ENCODE measurements around the gene WDR77. TPM values are rescaled to one million over a fixed set of nuclear protein-coding genes. Genes with fewer than 3 reads are reported as not detected.

The WDR77 gene
- total RNA-seq, 1 experiment from 2014 or later: 42.5 TPM

- ATAC-seq (no peak), DNase-seq (ENCODE audit: low read depth, low spot score) (no peak)
- no peaks in the 10 kb centered on the region for H3K9me2 ChIP-seq (ENCODE audit: insufficient read depth)
- H3K36me3 ChIP-seq (ENCODE audit: control insufficient read depth in 1 of 2, insufficient read depth in 2 of 2, low read length in 2 of 2): no peaks in the 10 kb centered on the region
- ChIA-PET CTCF (interaction anchor here (1.8 to 3.2 kb wide), 3 partner anchors 267 to 287 kb away, joined by 5 to 41 read pairs (median 39); no protein-coding TSS in a partner anchor), POLR2A (no interaction called here), RAD21 (ENCODE audit: low non-redundant PET in 1 of 2, low total read pairs in 2 of 2, uncharacterized antibody in 2 of 2, unreplicated experiment in 2 of 2) (no interaction called here)
- intact Hi-C loops (cut with micrococcal nuclease): loop anchor here (1.0 to 5.0 kb wide), 4 partner anchors 176 to 512 kb away; no protein-coding TSS in a partner anchor
- H3K4me2 ChIP-seq (ENCODE audit: low read length): no peak overlapping the region
- no peak overlapping the region for H3K9ac ChIP-seq (ENCODE audit: low read length)
- TF ChIP-seq ZFX (IDR thresholded peaks at IDR 0.05) (no peak), ZBTB33 (IDR thresholded peaks at IDR 0.05; ENCODE audit: extremely low read depth, insufficient replicate concordance, low read length) (no peak)
- H3K27me3 ChIP-seq (ENCODE audit: insufficient read depth, low read length): no peaks in the 10 kb centered on the region
- no peak overlapping the region for H2AFZ ChIP-seq (ENCODE audit: low read depth, low read length, poor library complexity, severe bottlenecking)
- no peaks in the 10 kb centered on the region for H3K9me3 ChIP-seq (ENCODE audit: control insufficient read depth in 1 of 2, insufficient read depth in 1 of 2, low read depth in 1 of 2, low read length in 2 of 2)
- H4K20me1 ChIP-seq (ENCODE audit: insufficient read depth): no peaks in the 10 kb centered on the region
- no peak overlapping the region for H3K4me3 ChIP-seq (replicated peaks in 1 of 2; ENCODE audit: low read depth in 1 of 2, low read length in 2 of 2)
- no peaks in the 10 kb centered on the region for H3K4me1 ChIP-seq (ENCODE audit: control insufficient read depth in 1 of 2, insufficient read depth in 2 of 2, low read length in 2 of 2)
- no peak overlapping the region for H3K27ac ChIP-seq (ENCODE audit: low read depth, low read length)
- no peaks in the 10 kb centered on the region for H3K79me2 ChIP-seq (ENCODE audit: insufficient read depth, low read length)
- no TSS peak for BruUV-seq (replicated peaks)
Measured at GRCh38 chr1:111480674-111481073, 31.6 kb upstream of the WDR77 start.

GRCh38 chr1:111476761-111477309 lies 27.8 kb upstream of the WDR77 start:
- H3K9me3 ChIP-seq (ENCODE audit: control insufficient read depth in 1 of 2, insufficient read depth in 1 of 2, low read depth in 1 of 2, low read length in 2 of 2): no peaks in the 10 kb centered on the region
- H3K4me3 ChIP-seq (replicated peaks in 1 of 2; ENCODE audit: low read depth in 1 of 2, low read length in 2 of 2): no peak overlapping the region
- no peak overlapping the region for H3K4me2 ChIP-seq (ENCODE audit: low read length)
- DNase-seq (ENCODE audit: low read depth, low spot score) (no peak), ATAC-seq (no peak)
- no TSS peak for BruUV-seq (replicated peaks)
- H4K20me1 ChIP-seq (ENCODE audit: insufficient read depth): no peaks in the 10 kb centered on the region
- H3K36me3 ChIP-seq (ENCODE audit: control insufficient read depth in 1 of 2, insufficient read depth in 2 of 2, low read length in 2 of 2): no peaks in the 10 kb centered on the region
- POLR2A ChIA-PET: no interaction called here
- H3K9me2 ChIP-seq (ENCODE audit: insufficient read depth): no peaks in the 10 kb centered on the region
- RAD21 ChIA-PET (ENCODE audit: low non-redundant PET in 1 of 2, low total read pairs in 2 of 2, uncharacterized antibody in 2 of 2, unreplicated experiment in 2 of 2): no interaction called here
- intact Hi-C loops (cut with micrococcal nuclease): no loop called here
- H3K27me3 ChIP-seq (ENCODE audit: insufficient read depth, low read length): no peaks in the 10 kb centered on the region
- no peak overlapping the region for H3K9ac ChIP-seq (ENCODE audit: low read length)
- no peak for TF ChIP-seq POLR2A (IDR thresholded peaks at IDR 0.05; ENCODE audit: borderline replicate concordance, extremely low read depth, insufficient read depth, insufficient read length)
- no peak for TF ChIP-seq JUND (IDR thresholded peaks at IDR 0.05)
- TF ChIP-seq SP1 (IDR thresholded peaks at IDR 0.05; ENCODE audit: low read depth): no peak
- TF ChIP-seq POLR2AphosphoS5 (IDR thresholded peaks at IDR 0.05; ENCODE audit: low read depth, low read length): no peak
- TF ChIP-seq RAD21 (IDR thresholded peaks at IDR 0.05; ENCODE audit: low read depth): no peak
- no peak for TF ChIP-seq EGR1 (IDR thresholded peaks at IDR 0.05; ENCODE audit: low read depth)
- TF ChIP-seq EZH2phosphoT487 (IDR thresholded peaks at IDR 0.05; ENCODE audit: borderline replicate concordance): no peak
- no peak for TF ChIP-seq CTCF (IDR thresholded peaks at IDR 0.05 in 2 of 3, conservative IDR thresholded peaks at IDR 0.05 in 1 of 3; ENCODE audit: borderline replicate concordance in 1 of 3, insufficient read depth in 1 of 3, low read depth in 2 of 3, low read length in 2 of 3)
- no peak for TF ChIP-seq CBX3 (IDR thresholded peaks at IDR 0.05; ENCODE audit: low read depth)
- TF ChIP-seq CEBPB (IDR thresholded peaks at IDR 0.05; ENCODE audit: low read depth): no peak
- no peak for TF ChIP-seq YY1 (IDR thresholded peaks at IDR 0.05; ENCODE audit: extremely low read depth, insufficient replicate concordance, low read depth, low read length)
- no peak for TF ChIP-seq FOSL1 (IDR thresholded peaks at IDR 0.05; ENCODE audit: low read depth)
- TF ChIP-seq ELF1 (IDR thresholded peaks at IDR 0.05; ENCODE audit: borderline replicate concordance, low read depth): no peak
- no peak for TF ChIP-seq MAX (IDR thresholded peaks at IDR 0.05)
- no peak for TF ChIP-seq ZNF274 (IDR thresholded peaks at IDR 0.05; ENCODE audit: low read depth, low read length)
- TF ChIP-seq ZFX (IDR thresholded peaks at IDR 0.05): no peak
- no peak overlapping the region for H2AFZ ChIP-seq (ENCODE audit: low read depth, low read length, poor library complexity, severe bottlenecking)
- H3K27ac ChIP-seq (ENCODE audit: low read depth, low read length): no peak overlapping the region
- CTCF ChIA-PET: no interaction called here
- no peaks in the 10 kb centered on the region for H3K79me2 ChIP-seq (ENCODE audit: insufficient read depth, low read length)
- H3K4me1 ChIP-seq (ENCODE audit: control insufficient read depth in 1 of 2, insufficient read depth in 2 of 2, low read length in 2 of 2): no peaks in the 10 kb centered on the region
